ENCODE data around the gene BTD.

Gene BTD

GRCh38 chr3:15683253-15683652, 81.7 kb downstream of the BTD start:
- ChIA-PET CTCF (no interaction called here), POLR2A (no interaction called here)
- no peak for DNase-seq (ENCODE audit: extremely low spot score)
- no peak for TF ChIP-seq ZNF384 (IDR thresholded peaks at IDR 0.05)
- no peak for TF ChIP-seq ARNT (IDR thresholded peaks at IDR 0.05)
- no peak for TF ChIP-seq L3MBTL2 (conservative IDR thresholded peaks at IDR 0.05)
- no peak for TF ChIP-seq ELF4 (IDR thresholded peaks at IDR 0.05)
- no peak for TF ChIP-seq TARDBP (IDR thresholded peaks at IDR 0.05)
- no peak for TF ChIP-seq HDGF (IDR thresholded peaks at IDR 0.05; ENCODE audit: borderline replicate concordance)
- no peak for TF ChIP-seq BHLHE40 (IDR thresholded peaks at IDR 0.05; ENCODE audit: borderline replicate concordance)
- no peak for TF ChIP-seq NFRKB (IDR thresholded peaks at IDR 0.05)
- no peak for TF ChIP-seq SP1 (IDR thresholded peaks at IDR 0.05)
- no peak for TF ChIP-seq FOXK2 (IDR thresholded peaks at IDR 0.05)
- no peak for TF ChIP-seq SUZ12 (IDR thresholded peaks at IDR 0.05)

DNA sequence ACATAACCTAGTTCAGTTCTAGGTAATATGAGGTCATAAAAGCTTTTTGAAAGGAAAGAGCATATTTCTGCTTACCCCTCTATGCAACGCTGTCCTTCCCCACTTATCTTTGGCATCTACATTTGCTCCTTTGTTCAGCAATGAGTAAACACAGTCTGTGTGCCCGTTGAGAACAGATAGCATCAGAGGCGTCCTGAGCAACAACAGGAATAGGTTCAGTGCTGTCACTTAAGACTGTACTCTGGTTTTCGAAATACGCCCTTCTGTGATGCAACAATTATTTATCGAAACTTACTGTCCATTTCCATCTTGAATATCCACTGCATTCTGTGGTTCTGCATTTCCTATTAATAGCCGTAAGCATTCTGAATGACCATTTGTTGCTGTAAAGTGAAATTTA, 84.4 kb downstream of the BTD start:
- no peak for TF ChIP-seq ZNF384 (IDR thresholded peaks at IDR 0.05)
- no peak for TF ChIP-seq ARNT (IDR thresholded peaks at IDR 0.05)
- TF ChIP-seq BHLHE40 (IDR thresholded peaks at IDR 0.05; ENCODE audit: borderline replicate concordance): no peak
- no peak for TF ChIP-seq L3MBTL2 (conservative IDR thresholded peaks at IDR 0.05)
- TF ChIP-seq ELF4 (IDR thresholded peaks at IDR 0.05): no peak
- no peak for TF ChIP-seq SP1 (IDR thresholded peaks at IDR 0.05)
- no peak for TF ChIP-seq FOXM1 (IDR thresholded peaks at IDR 0.05; ENCODE audit: borderline replicate concordance)
- TF ChIP-seq TARDBP (IDR thresholded peaks at IDR 0.05): no peak
- no peak for TF ChIP-seq FOXK2 (IDR thresholded peaks at IDR 0.05)
- no peak for TF ChIP-seq SUZ12 (IDR thresholded peaks at IDR 0.05)
- TF ChIP-seq CTBP1 (IDR thresholded peaks at IDR 0.05; ENCODE audit: borderline replicate concordance): no peak

DNA sequence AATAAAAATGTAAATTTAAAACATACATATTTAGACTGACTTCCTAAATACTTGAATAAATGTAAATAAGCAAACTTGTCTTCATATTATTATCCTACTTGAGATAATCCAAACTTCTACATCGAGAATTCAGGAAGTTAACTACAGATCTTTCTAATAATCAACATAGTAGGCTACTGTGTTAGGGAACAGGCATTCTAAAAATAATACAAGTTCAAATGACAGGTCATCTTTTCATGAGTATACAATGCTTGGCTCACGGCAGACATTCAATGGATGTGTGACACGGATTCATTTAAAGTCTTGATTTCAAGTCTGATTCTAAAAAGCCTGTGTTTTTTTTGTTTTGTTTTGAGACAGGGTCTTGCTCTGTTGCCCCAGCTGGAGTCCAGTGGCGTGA, 88.7 kb downstream of the BTD start:
- POLR2A ChIA-PET: no interaction called here
- TF ChIP-seq FOXK2 (IDR thresholded peaks at IDR 0.05) (no peak), ZNF384 (IDR thresholded peaks at IDR 0.05) (no peak), PKNOX1 (IDR thresholded peaks at IDR 0.05) (no peak), NFRKB (IDR thresholded peaks at IDR 0.05) (no peak), L3MBTL2 (conservative IDR thresholded peaks at IDR 0.05) (no peak), LEF1 (IDR thresholded peaks at IDR 0.05; ENCODE audit: borderline replicate concordance) (no peak), HDGF (IDR thresholded peaks at IDR 0.05; ENCODE audit: borderline replicate concordance) (no peak), ELF4 (IDR thresholded peaks at IDR 0.05) (no peak), FOXM1 (IDR thresholded peaks at IDR 0.05; ENCODE audit: borderline replicate concordance) (no peak)
- CTCF ChIA-PET: no interaction called here
- DNase-seq (ENCODE audit: extremely low spot score): no peak

More for the DNA sequence above, 84.4 kb downstream of the BTD start:
- CTCF ChIA-PET: no interaction called here
- POLR2A ChIA-PET: no interaction called here
- no peak for DNase-seq (ENCODE audit: extremely low spot score)

DNA sequence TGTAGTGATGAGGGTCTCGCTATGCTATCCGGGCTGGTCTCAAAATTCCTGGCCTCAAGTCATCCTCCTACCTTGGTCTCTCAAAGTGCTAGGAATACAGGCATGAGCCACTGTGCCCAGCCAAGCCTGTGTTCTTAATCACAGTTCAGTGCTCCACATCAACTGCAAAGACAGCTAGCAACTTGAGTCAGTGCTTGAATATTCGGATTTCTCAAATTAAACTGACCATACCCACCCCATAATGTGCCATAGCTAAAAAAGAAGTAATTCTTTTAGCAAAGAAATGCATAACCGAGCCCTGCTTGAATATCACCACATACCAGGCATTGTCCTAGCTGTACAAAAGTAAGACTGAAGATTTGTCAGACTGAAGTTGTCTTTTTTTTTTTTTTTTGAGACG, 89.2 kb downstream of the BTD start:
- ChIA-PET CTCF (no interaction called here), POLR2A (no interaction called here)
- TF ChIP-seq FOXK2 (IDR thresholded peaks at IDR 0.05) (no peak), ARNT (IDR thresholded peaks at IDR 0.05) (no peak), NFRKB (IDR thresholded peaks at IDR 0.05) (no peak), LEF1 (IDR thresholded peaks at IDR 0.05; ENCODE audit: borderline replicate concordance) (no peak), PKNOX1 (IDR thresholded peaks at IDR 0.05) (no peak), FOXA1 (IDR thresholded peaks at IDR 0.05) (no peak), ELF4 (IDR thresholded peaks at IDR 0.05) (no peak), FOXM1 (IDR thresholded peaks at IDR 0.05; ENCODE audit: borderline replicate concordance) (no peak), L3MBTL2 (conservative IDR thresholded peaks at IDR 0.05) (no peak), HDGF (IDR thresholded peaks at IDR 0.05; ENCODE audit: borderline replicate concordance) (no peak), TARDBP (IDR thresholded peaks at IDR 0.05) (no peak), CTBP1 (IDR thresholded peaks at IDR 0.05; ENCODE audit: borderline replicate concordance) (no peak), BHLHE40 (IDR thresholded peaks at IDR 0.05; ENCODE audit: borderline replicate concordance) (no peak), SP1 (IDR thresholded peaks at IDR 0.05) (no peak), ZNF384 (IDR thresholded peaks at IDR 0.05) (no peak)
- no peak for DNase-seq (ENCODE audit: extremely low spot score)

GRCh38 chr3:15693355-15693754, 91.8 kb downstream of the BTD start:
- TF ChIP-seq PKNOX1 (IDR thresholded peaks at IDR 0.05): no peak
- TF ChIP-seq SP1 (IDR thresholded peaks at IDR 0.05): no peak
- no peak for TF ChIP-seq FOXM1 (IDR thresholded peaks at IDR 0.05; ENCODE audit: borderline replicate concordance)
- no peak for TF ChIP-seq ARNT (IDR thresholded peaks at IDR 0.05)
- TF ChIP-seq LEF1 (IDR thresholded peaks at IDR 0.05; ENCODE audit: borderline replicate concordance): no peak
- TF ChIP-seq FOXA1 (IDR thresholded peaks at IDR 0.05): no peak
- no peak for TF ChIP-seq FOXK2 (IDR thresholded peaks at IDR 0.05)
- no peak for TF ChIP-seq TARDBP (IDR thresholded peaks at IDR 0.05)
- TF ChIP-seq BHLHE40 (IDR thresholded peaks at IDR 0.05; ENCODE audit: borderline replicate concordance): no peak
- TF ChIP-seq ZNF384 (IDR thresholded peaks at IDR 0.05): no peak
- no peak for TF ChIP-seq L3MBTL2 (conservative IDR thresholded peaks at IDR 0.05)
- no peak for TF ChIP-seq CTBP1 (IDR thresholded peaks at IDR 0.05; ENCODE audit: borderline replicate concordance)
- no peak for TF ChIP-seq SUZ12 (IDR thresholded peaks at IDR 0.05)
- no peak for TF ChIP-seq NFRKB (IDR thresholded peaks at IDR 0.05)
- no peak for TF ChIP-seq ELF4 (IDR thresholded peaks at IDR 0.05)
- DNase-seq (ENCODE audit: extremely low spot score): no peak
- CTCF ChIA-PET: no interaction called here
- POLR2A ChIA-PET: no interaction called here

DNA sequence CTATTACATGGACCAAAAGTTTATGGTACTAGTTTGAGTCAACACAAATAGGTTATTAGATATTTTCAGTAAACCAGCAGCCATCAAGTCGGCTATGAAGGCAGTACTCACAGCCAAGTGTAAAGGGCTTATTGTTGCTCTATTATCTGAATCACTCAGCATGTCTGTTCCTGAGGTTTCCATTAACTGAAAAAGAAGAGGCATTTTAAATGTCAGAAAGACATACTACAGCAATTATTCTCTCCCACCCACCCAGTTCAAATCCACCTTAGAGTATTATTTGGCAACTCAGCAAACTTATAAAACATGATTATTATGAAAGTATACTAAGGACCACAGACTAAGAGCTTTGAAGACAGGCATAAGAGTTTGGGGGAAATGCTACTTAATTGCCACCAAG, 93.1 kb downstream of the BTD start:
- TF ChIP-seq HDGF (IDR thresholded peaks at IDR 0.05; ENCODE audit: borderline replicate concordance): no peak
- no peak for TF ChIP-seq L3MBTL2 (conservative IDR thresholded peaks at IDR 0.05)
- no peak for TF ChIP-seq TARDBP (IDR thresholded peaks at IDR 0.05)
- TF ChIP-seq PKNOX1 (IDR thresholded peaks at IDR 0.05): no peak
- TF ChIP-seq FOXK2 (IDR thresholded peaks at IDR 0.05): no peak
- no peak for TF ChIP-seq ARNT (IDR thresholded peaks at IDR 0.05)
- ChIA-PET POLR2A (no interaction called here), CTCF (no interaction called here)
- no peak for DNase-seq (ENCODE audit: extremely low spot score)
